ENCODE results near the gene RFC4. TPM values are rescaled to one million over a fixed set of nuclear protein-coding genes. Genes with fewer than 3 reads are reported as not detected.

The RFC4 gene
- polyA plus RNA-seq, 3 donors, result 3.9 to 6.2 (median 4.6) TPM

DNA sequence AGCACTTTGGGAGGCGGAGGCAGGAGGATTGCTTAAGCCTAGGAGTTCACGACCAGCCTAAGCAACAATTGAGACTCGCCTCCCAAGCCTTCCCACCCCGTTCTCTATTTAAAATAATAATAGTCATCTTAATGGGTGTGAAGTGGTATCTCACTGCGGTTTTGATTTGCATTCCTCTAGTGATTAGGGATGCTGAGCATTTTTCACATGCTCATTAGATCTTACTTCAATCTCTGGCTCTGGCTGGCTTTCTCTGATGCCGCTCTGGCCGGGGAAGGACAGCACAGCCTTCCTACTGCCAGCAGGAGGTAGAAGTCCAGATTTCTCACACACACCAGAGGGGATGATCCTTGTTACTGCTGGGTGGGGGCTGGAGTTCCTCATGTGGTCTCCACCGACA, 30.3 kb downstream of the RFC4 start:
- Histone ChIP-seq H3K9ac (ENCODE audit: insufficient read depth, low read length, poor library complexity, severe bottlenecking) (no peak overlapping the region), H4K20me1 (ENCODE audit: insufficient read depth, low read length) (no peaks in the 10 kb centered on the region), H3K27me3 (ENCODE audit: control insufficient read depth in 2 of 2, insufficient read depth in 2 of 2, low read length in 2 of 2) (no peaks in the 10 kb centered on the region), H2AFZ (ENCODE audit: insufficient read depth, low read depth, low read length, poor library complexity, severe bottlenecking) (no peak overlapping the region), H3K36me3 (replicated peaks in 1 of 2; ENCODE audit: control insufficient read depth in 1 of 2, insufficient read depth in 2 of 2, low read length in 2 of 2) (no peaks in the 10 kb centered on the region), H3K4me1 (ENCODE audit: control insufficient read depth in 1 of 2, insufficient read depth in 2 of 2, low read length in 2 of 2) (peaks cover 11 to 18% of the 10 kb centered on the region in 2 donors), H3K79me2 (ENCODE audit: insufficient read depth, low read length) (no peaks in the 10 kb centered on the region), H3K4me2 (replicated peaks; ENCODE audit: extremely low read depth, low read length, poor library complexity, severe bottlenecking) (no peak overlapping the region), H3K9me3 (replicated peaks in 1 of 2; ENCODE audit: control insufficient read depth in 1 of 2, insufficient read depth in 1 of 2, low read length in 2 of 2) (no peaks in the 10 kb centered on the region), H3K4me3 (replicated peaks in 1 of 3; ENCODE audit: low read depth in 2 of 3, low read length in 3 of 3) (no peak overlapping the region), H3K27ac (ENCODE audit: low read depth in 1 of 2, low read length in 2 of 2) (no peak overlapping the region)
- Mint-ChIP-seq H3K27me3 (ENCODE audit: low read depth in 3 of 3) (peaks cover 2 to 9% (median 2%) of the 10 kb centered on the region in 3 donors), H3K9me3 (peaks cover 0 to 6% (median 1%) of the 10 kb centered on the region in 7 donors), H3K27ac (no peak overlapping the region), H3K36me3 (no peaks in the 10 kb centered on the region), H3K4me1 (peaks cover 14% of the 10 kb centered on the region), H3K4me3 (no peak overlapping the region)
- TF ChIP-seq, protein P1, sequence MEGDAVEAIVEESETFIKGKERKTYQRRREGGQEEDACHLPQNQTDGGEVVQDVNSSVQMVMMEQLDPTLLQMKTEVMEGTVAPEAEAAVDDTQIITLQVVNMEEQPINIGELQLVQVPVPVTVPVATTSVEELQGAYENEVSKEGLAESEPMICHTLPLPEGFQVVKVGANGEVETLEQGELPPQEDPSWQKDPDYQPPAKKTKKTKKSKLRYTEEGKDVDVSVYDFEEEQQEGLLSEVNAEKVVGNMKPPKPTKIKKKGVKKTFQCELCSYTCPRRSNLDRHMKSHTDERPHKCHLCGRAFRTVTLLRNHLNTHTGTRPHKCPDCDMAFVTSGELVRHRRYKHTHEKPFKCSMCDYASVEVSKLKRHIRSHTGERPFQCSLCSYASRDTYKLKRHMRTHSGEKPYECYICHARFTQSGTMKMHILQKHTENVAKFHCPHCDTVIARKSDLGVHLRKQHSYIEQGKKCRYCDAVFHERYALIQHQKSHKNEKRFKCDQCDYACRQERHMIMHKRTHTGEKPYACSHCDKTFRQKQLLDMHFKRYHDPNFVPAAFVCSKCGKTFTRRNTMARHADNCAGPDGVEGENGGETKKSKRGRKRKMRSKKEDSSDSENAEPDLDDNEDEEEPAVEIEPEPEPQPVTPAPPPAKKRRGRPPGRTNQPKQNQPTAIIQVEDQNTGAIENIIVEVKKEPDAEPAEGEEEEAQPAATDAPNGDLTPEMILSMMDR (IDR thresholded peaks at IDR 0.05), result no peak
- intact Hi-C loops (cut with micrococcal nuclease), result no loop called here
- DNase-seq, result no peak
- WGBS (ENCODE audit: insufficient coverage), result 100% methylated on average over 1 of the region's 8 CpGs

DNA sequence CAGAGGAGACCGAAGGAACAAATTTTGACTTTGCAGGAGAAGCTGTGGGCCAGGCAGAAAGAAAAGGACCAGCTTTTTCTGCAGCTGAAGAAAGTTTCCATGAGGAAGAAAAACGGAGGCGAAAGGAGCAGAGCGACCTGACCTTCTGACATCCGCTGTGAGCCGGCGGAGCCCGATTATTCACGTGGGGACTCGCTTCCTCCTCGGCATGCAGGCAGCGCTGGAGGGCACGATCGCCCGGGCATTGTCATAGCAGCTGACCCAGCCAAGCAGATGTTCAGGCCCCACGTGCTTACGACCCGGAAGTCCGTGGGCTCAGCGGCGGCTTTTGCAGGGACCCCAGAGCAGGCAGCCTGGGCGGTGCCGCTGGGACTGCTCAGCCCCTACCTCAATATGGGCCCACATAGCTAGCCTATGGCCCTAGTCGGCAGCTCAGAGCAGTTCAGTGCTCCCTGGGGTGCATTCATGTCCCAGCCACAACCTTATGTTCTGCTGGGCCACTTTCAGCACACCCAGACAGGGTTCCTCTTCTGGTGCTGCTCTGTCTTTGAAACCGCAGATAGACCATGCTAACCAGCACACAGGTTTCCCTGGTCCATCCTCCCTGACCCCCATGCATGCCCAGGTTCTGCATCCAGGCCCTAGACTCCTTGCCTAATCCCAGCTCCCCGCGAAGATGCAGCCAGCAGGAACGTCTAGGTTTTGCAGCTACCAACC, 33.4 kb downstream of the RFC4 start:
- Mint-ChIP-seq H3K4me1 (peaks cover 14% of the 10 kb centered on the region), H3K27ac (peak overlapping the region; percentile 63 to 83 (median 77)), H3K36me3 (no peaks in the 10 kb centered on the region), H3K27me3 (ENCODE audit: low read depth in 3 of 3) (peaks cover 0 to 4% (median 2%) of the 10 kb centered on the region in 3 donors), H3K9me3 (peaks cover 0 to 6% (median 1%) of the 10 kb centered on the region in 7 donors), H3K4me3 (peak overlapping the region; percentile 98 to 100)
- 12% methylated on average over 28 of the region's 28 CpGs for WGBS (ENCODE audit: insufficient coverage)
- H3K36me3 ChIP-seq (replicated peaks in 1 of 2; ENCODE audit: control insufficient read depth in 1 of 2, insufficient read depth in 2 of 2, low read length in 2 of 2), result no peaks in the 10 kb centered on the region
- H3K79me2 ChIP-seq (ENCODE audit: insufficient read depth, low read length), result no peaks in the 10 kb centered on the region
- no peaks in the 10 kb centered on the region for H3K27me3 ChIP-seq (ENCODE audit: control insufficient read depth in 2 of 2, insufficient read depth in 2 of 2, low read length in 2 of 2)
- H3K4me1 ChIP-seq (ENCODE audit: control insufficient read depth in 1 of 2, insufficient read depth in 2 of 2, low read length in 2 of 2), result peaks cover 11 to 18% of the 10 kb centered on the region in 2 donors
- peak overlapping the region; percentile 56 to 65 for H3K27ac ChIP-seq (ENCODE audit: low read depth in 1 of 2, low read length in 2 of 2)
- no peaks in the 10 kb centered on the region for H3K9me3 ChIP-seq (replicated peaks in 1 of 2; ENCODE audit: control insufficient read depth in 1 of 2, insufficient read depth in 1 of 2, low read length in 2 of 2)
- peak overlapping the region; percentile 99 for H2AFZ ChIP-seq (ENCODE audit: insufficient read depth, low read depth, low read length, poor library complexity, severe bottlenecking)
- peak overlapping the region; percentile 61 to 85 (median 77) for H3K4me3 ChIP-seq (replicated peaks in 1 of 3; ENCODE audit: low read depth in 2 of 3, low read length in 3 of 3)
- TF ChIP-seq, protein P1 (IDR thresholded peaks at IDR 0.05), result no peak
- no peaks in the 10 kb centered on the region for H4K20me1 ChIP-seq (ENCODE audit: insufficient read depth, low read length)
- intact Hi-C loops (cut with micrococcal nuclease), result no loop called here
- H3K9ac ChIP-seq (ENCODE audit: insufficient read depth, low read length, poor library complexity, severe bottlenecking), result peak overlapping the region; percentile 67
- peak; percentile 78 to 82 (median 78) for DNase-seq
- peak overlapping the region; percentile 98 for H3K4me2 ChIP-seq (replicated peaks; ENCODE audit: extremely low read depth, low read length, poor library complexity, severe bottlenecking)

Data from CD14-positive monocyte (primary cell).